LNCaP clone FGC (cell line): ENCODE measurements around the gene ACTL10.

Experiments
- DNase-seq: peaks from one replicate; pipeline ENCODE4 v3.0.0-alpha.2; 2011; ENCODE audit warnings: low read depth
- H3K4me3 ChIP-seq: 2 replicates; pipeline ENCODE4 v1.5.1; 2011; ENCODE audit warnings: mild to moderate bottlenecking, low read depth, low read length, control low read depth
- CTCF ChIP-seq: IDR thresholded peaks from 2 replicates; pipeline ENCODE4 v1.5.1; 2012; ENCODE audit warnings: mild to moderate bottlenecking; ENCODE audit not compliant: control insufficient read depth, insufficient read depth; ENCODE audit errors: extremely low read depth

ACTL10 gene

DNA sequence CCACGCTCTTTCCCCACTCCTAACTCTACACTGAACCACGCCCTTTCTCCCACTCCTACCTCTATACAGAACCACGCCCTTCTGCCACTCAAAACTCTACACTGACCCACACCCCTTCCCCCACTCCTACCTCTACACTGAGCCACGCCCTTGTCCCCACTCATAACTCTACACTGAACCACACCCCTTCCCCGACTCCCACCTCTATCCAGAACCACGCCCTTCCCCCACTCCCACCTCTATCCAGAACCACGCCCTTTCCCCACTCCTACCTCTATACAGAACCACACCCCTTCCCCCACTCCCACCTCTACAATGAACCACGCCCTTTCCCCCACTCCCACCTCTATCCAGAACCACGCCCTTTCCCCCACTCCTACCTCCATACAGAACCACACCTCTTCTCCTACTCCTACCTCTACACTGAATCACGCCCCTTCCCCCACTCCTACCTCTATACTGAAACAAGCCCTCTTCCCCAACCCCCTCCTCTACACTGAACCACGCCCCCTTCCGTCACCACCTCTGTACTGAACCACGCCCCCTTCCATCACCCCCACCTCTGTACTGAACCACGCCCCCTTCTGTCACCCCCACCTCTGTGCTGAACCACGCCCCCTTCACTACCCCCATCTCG lies 43.3 kb downstream of the ACTL10 start:
- H3K4me3 ChIP-seq = no peak overlapping the region
- DNase-seq = no peak
- no peak for TF ChIP-seq CTCF

DNA sequence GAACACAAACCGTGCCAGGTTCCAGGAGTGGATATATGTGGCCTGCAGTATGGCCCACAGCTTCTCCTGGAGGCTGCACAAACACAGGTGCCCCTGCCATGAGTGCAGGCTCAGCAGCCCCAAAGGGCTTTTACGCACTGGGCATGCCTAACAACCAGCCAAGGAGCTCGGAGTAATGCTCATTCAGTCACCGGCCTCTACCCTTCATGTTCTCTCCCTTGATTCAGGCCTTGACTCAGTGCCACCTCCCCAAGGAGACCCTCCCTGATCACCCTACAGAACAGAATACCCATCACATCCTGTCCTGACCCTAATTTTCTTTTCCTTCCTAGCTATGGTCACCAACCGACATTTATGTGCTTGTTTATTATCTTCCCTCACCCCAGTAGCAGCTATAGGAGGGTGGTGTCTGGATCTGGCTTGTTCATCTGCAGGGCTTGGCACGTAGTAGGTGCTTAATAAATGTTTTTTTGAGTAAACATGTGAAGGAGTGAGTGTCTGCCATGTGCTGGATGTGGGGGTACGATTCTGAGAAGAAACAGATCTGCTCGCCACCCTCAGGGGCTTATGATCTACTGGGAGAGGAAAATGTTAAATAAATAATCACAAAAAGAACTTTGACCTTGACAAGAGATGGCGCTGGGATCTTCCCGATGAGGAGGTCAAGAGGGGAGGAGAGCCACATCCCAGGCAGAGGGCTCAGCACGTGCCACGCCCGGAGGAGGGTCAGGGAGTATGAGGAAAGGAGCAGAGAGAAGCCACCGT lies 44.1 kb downstream of the ACTL10 start:
- no peak overlapping the region for H3K4me3 ChIP-seq
- no peak for DNase-seq
- TF ChIP-seq CTCF = no peak

- no peak overlapping the region for H3K4me3 ChIP-seq
- no peak for TF ChIP-seq CTCF
- no peak for DNase-seq
Measured at GRCh38 chr20:33711446-33711738, 44.6 kb downstream of the ACTL10 start.

- TF ChIP-seq CTCF = no peak
- no peak for DNase-seq
- H3K4me3 ChIP-seq = no peak overlapping the region
Measured at GRCh38 chr20:33713865-33714367, 47.2 kb downstream of the ACTL10 start.

GRCh38 chr20:33716498-33716897 lies 49.8 kb downstream of the ACTL10 start:
- DNase-seq = no peak

More at GRCh38 chr20:33716498-33716897, 49.8 kb downstream of the ACTL10 start:
- no peak for TF ChIP-seq CTCF
- H3K4me3 ChIP-seq = no peak overlapping the region
